SKM-1 treated with dmso at 0.1 percent for 144 hours (cell line): ENCODE results near the gene ITPKA.
"Not testable (repeated sequence)": the region's sequence is repeated elsewhere in the genome, so short reads cannot be mapped to it uniquely, and the experiment has no call there.

Experiments used
- DNase-seq: peaks from one replicate; lab custom pipeline; 2025; ENCODE audit not compliant: unreplicated experiment; lab: John Stamatoyannopoulos, UW

ITPKA gene

GRCh38 chr15:41493205-41493901 lies at the start of gene ITPKA:
Gene ITPKA (plus strand): TSS chr15:41493874. CDS start chr15:41493928, 54 bp downstream.
- DNase-seq = peak; percentile 44

GRCh38 chr15:41445399-41445798 lies 48.3 kb upstream of the ITPKA start:
- no peak for DNase-seq

GRCh38 chr15:41462084-41462795 lies 31.4 kb upstream of the ITPKA start:
- no peak for DNase-seq

- DNase-seq = no peak
Measured at GRCh38 chr15:41464889-41465580, 28.6 kb upstream of the ITPKA start.

- peak; percentile 54 for DNase-seq
Measured at GRCh38 chr15:41465822-41466421, 27.8 kb upstream of the ITPKA start.

GRCh38 chr15:41466711-41467110 lies 27.0 kb upstream of the ITPKA start:
- no peak for DNase-seq

GRCh38 chr15:41469644-41470043 lies 24.0 kb upstream of the ITPKA start:
- DNase-seq = not testable (repeated sequence)

GRCh38 chr15:41473418-41473817 lies 20.3 kb upstream of the ITPKA start:
- no peak for DNase-seq

GRCh38 chr15:41474436-41474835 lies 19.2 kb upstream of the ITPKA start:
- no peak for DNase-seq

GRCh38 chr15:41474941-41475340 lies 18.7 kb upstream of the ITPKA start:
- no peak for DNase-seq

- DNase-seq = no peak
Measured at GRCh38 chr15:41476416-41477048, 17.1 kb upstream of the ITPKA start.

GRCh38 chr15:41480396-41481140 lies 13.1 kb upstream of the ITPKA start:
- DNase-seq = no peak

- DNase-seq = no peak
Measured at GRCh38 chr15:41482110-41482877, 11.4 kb upstream of the ITPKA start.

GRCh38 chr15:41483115-41483514 lies 10.6 kb upstream of the ITPKA start:
- no peak for DNase-seq

- DNase-seq = no peak
Measured at GRCh38 chr15:41483519-41483918, 10.2 kb upstream of the ITPKA start.

GRCh38 chr15:41484937-41485625 lies 8.6 kb upstream of the ITPKA start:
- DNase-seq = no peak

GRCh38 chr15:41486286-41486685 lies 7.4 kb upstream of the ITPKA start:
- DNase-seq = no peak

GRCh38 chr15:41487381-41487780 lies 6.3 kb upstream of the ITPKA start:
- DNase-seq = no peak

- no peak for DNase-seq
Measured at GRCh38 chr15:41487802-41488201, 5.9 kb upstream of the ITPKA start.
